Measurements from ENCODE around the gene NREP.

GRCh38 chr5:111733571-111733970 is 23.4 kb downstream of the NREP start:
- no peak for TF ChIP-seq GABPA (IDR thresholded peaks at IDR 0.05 in 1 of 2, conservative IDR thresholded peaks at IDR 0.05 in 1 of 2)
- no peak for TF ChIP-seq MAX (IDR thresholded peaks at IDR 0.05)
- no peak for TF ChIP-seq CTCF (IDR thresholded peaks at IDR 0.05; ENCODE audit: low read depth, low read length, missing input control)
- TF ChIP-seq JUND (IDR thresholded peaks at IDR 0.05): no peak
- no peak for TF ChIP-seq HNF4G (IDR thresholded peaks at IDR 0.05)
- no peak for TF ChIP-seq RAD21 (IDR thresholded peaks at IDR 0.05)
- no peak for TF ChIP-seq REST (IDR thresholded peaks at IDR 0.05)
- no peak for TF ChIP-seq ZBTB33 (IDR thresholded peaks at IDR 0.05)
- TF ChIP-seq FOXA2 (IDR thresholded peaks at IDR 0.05): no peak
- no peak for TF ChIP-seq YY1 (IDR thresholded peaks at IDR 0.05)
- no peak for TF ChIP-seq TAF1 (conservative IDR thresholded peaks at IDR 0.05)
- no peak for TF ChIP-seq SP1 (IDR thresholded peaks at IDR 0.05)
- TF ChIP-seq RXRA (IDR thresholded peaks at IDR 0.05): no peak

All from liver (tissue), 3 donors.